ENCODE results near the gene QARS1.

DNA sequence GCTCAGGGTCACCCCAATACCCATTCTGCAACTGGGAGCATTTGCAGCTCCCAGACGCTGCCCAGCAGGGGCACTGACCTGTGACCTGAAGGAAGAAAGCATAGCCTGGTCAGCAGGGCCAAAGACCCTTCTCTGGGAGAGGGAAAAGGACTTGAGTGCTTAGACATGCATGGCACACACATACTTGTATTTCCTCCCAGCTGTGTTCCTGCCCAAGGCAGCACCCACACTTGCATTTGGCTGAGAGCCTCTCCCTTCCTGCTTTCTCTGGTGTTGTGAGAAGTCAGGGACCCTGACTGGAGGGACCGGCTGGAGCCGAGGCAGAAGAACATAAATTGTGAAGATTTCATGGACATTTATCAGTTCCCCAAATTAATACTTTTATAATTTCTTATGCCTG lies 35.5 kb upstream of the QARS1 start:
- TF ChIP-seq POLR2AphosphoS5 (IDR thresholded peaks at IDR 0.05; ENCODE audit: low read depth, low read length): no peak
- TF ChIP-seq POLR2A (IDR thresholded peaks at IDR 0.05; ENCODE audit: low read depth, low read length): no peak
